Measurements from ENCODE around the gene ASCC3. TPM values are rescaled to one million over a fixed set of nuclear protein-coding genes. Genes with fewer than 3 reads are reported as not detected.

The ASCC3 gene
- total and polyA plus RNA-seq, 2 donors (not counting 3 experiments of a cell fraction or from before 2014, with no cell fraction given): 15.7 to 57.2 TPM

- H3K9me3 ChIP-seq (replicated peaks; ENCODE audit: control insufficient read depth, insufficient read depth, low read length): no peaks in the 10 kb centered on the region
- H3K4me1 ChIP-seq (ENCODE audit: control insufficient read depth, extremely low read depth, insufficient read depth, low read length): no peaks in the 10 kb centered on the region
- H3K27me3 ChIP-seq (ENCODE audit: control insufficient read depth in 2 of 2, insufficient read depth in 2 of 2, low read length in 2 of 2): no peaks in the 10 kb centered on the region
- POLR2A ChIA-PET: no interaction called here
- H4K20me1 ChIP-seq (replicated peaks; ENCODE audit: control insufficient read depth, extremely low read depth, insufficient read depth, low read length): no peaks in the 10 kb centered on the region
- H3K36me3 ChIP-seq (ENCODE audit: control insufficient read depth in 2 of 2, extremely low read depth in 1 of 2, insufficient read depth in 2 of 2, low read length in 2 of 2): no peaks in the 10 kb centered on the region
- CTCF ChIA-PET: interaction anchor here (1.0 to 2.2 kb wide), 3 partner anchors 8 to 12 kb away, joined by 3 to 7 read pairs (median 5); no protein-coding TSS in a partner anchor
- H2AFZ ChIP-seq (ENCODE audit: low read depth, low read length): no peak overlapping the region
- H3K4me3 ChIP-seq (replicated peaks in 1 of 3; ENCODE audit: insufficient read depth in 1 of 3, low read depth in 1 of 3, low read length in 3 of 3): no peak overlapping the region
- no peak for TF ChIP-seq POLR2A (IDR thresholded peaks at IDR 0.05; ENCODE audit: low read depth, low read length)
- TF ChIP-seq, protein P1, sequence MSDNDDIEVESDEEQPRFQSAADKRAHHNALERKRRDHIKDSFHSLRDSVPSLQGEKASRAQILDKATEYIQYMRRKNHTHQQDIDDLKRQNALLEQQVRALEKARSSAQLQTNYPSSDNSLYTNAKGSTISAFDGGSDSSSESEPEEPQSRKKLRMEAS (IDR thresholded peaks at IDR 0.05; ENCODE audit: insufficient read depth, insufficient read length): no peak
- no peaks in the 10 kb centered on the region for H3K79me2 ChIP-seq (ENCODE audit: control insufficient read depth, insufficient read depth, low read length)
- no peak overlapping the region for H3K27ac ChIP-seq (ENCODE audit: insufficient read depth, low read depth, low read length)
- dilution Hi-C loops (cut with MboI; ENCODE audit: extremely low pct_ligation_motif_present, low sequenced_read_pairs) (no loop called here), intact Hi-C loops (cut with micrococcal nuclease) (no loop called here)
- DNase-seq (ENCODE audit: low read depth, low spot score) (no peak), FAIRE-seq (no peak)
- H3K4me2 ChIP-seq (ENCODE audit: insufficient read depth, low read length): no peak overlapping the region
- BruUV-seq (replicated peaks): no TSS peak
- no peak overlapping the region for H3K9ac ChIP-seq (replicated peaks; ENCODE audit: extremely low read depth, insufficient read depth, low read length)
- H3K9me1 ChIP-seq (replicated peaks; ENCODE audit: control insufficient read depth, extremely low read depth, insufficient read depth, low read length): no peaks in the 10 kb centered on the region
Observed at GRCh38 chr6:100701728-100702127, 179.4 kb downstream of the ASCC3 start.

DNA sequence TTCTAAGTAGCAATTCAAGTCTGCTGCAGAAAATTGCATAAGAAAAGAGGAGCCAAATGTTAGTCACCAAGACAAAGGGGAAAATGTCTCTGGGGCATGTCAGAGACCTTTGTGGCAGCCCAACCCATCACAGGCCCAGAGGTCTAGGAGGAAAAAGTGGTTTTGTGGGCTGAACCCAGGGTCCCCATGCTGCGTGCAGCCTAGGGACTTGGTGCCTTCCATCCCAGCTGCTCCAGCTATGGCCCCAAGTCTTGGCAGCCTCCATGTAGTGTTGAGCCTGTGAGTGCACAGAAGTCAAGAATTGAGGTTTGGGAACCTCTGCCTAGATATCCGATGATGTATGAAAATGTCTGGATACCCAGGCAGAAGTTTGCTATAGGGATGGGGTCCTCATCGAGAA, 181.1 kb downstream of the ASCC3 start:
- CTCF ChIA-PET: no interaction called here
- BruUV-seq (replicated peaks): no TSS peak
- no peaks in the 10 kb centered on the region for H3K9me1 ChIP-seq (replicated peaks; ENCODE audit: control insufficient read depth, extremely low read depth, insufficient read depth, low read length)
- no peak overlapping the region for H2AFZ ChIP-seq (ENCODE audit: low read depth, low read length)
- H4K20me1 ChIP-seq (replicated peaks; ENCODE audit: control insufficient read depth, extremely low read depth, insufficient read depth, low read length): no peaks in the 10 kb centered on the region
- POLR2A ChIA-PET: no interaction called here
- intact Hi-C loops (cut with micrococcal nuclease): no loop called here
- H3K9ac ChIP-seq (replicated peaks; ENCODE audit: extremely low read depth, insufficient read depth, low read length): no peak overlapping the region
- no peaks in the 10 kb centered on the region for H3K79me2 ChIP-seq (ENCODE audit: control insufficient read depth, insufficient read depth, low read length)
- no peak for FAIRE-seq
- DNase-seq (ENCODE audit: low read depth, low spot score): no peak
- no peak overlapping the region for H3K27ac ChIP-seq (ENCODE audit: insufficient read depth, low read depth, low read length)
- H3K27me3 ChIP-seq (ENCODE audit: control insufficient read depth in 2 of 2, insufficient read depth in 2 of 2, low read length in 2 of 2): no peaks in the 10 kb centered on the region
- dilution Hi-C loops (cut with MboI; ENCODE audit: extremely low pct_ligation_motif_present, low sequenced_read_pairs): no loop called here
- H3K9me3 ChIP-seq (replicated peaks; ENCODE audit: control insufficient read depth, insufficient read depth, low read length): no peaks in the 10 kb centered on the region
- H3K36me3 ChIP-seq (ENCODE audit: control insufficient read depth in 2 of 2, extremely low read depth in 1 of 2, insufficient read depth in 2 of 2, low read length in 2 of 2): no peaks in the 10 kb centered on the region
- no peak overlapping the region for H3K4me2 ChIP-seq (ENCODE audit: insufficient read depth, low read length)
- no peak for TF ChIP-seq EZH2 (IDR thresholded peaks at IDR 0.05; ENCODE audit: borderline replicate concordance, low read depth, low read length, severe bottlenecking)
- no peak for TF ChIP-seq CTCF (IDR thresholded peaks at IDR 0.05; ENCODE audit: extremely low read depth in 1 of 2, insufficient read depth in 1 of 2, low read depth in 1 of 2, low read length in 2 of 2)
- TF ChIP-seq POLR2A (IDR thresholded peaks at IDR 0.05; ENCODE audit: low read depth, low read length): no peak
- no peak for TF ChIP-seq POLR2AphosphoS5 (IDR thresholded peaks at IDR 0.05; ENCODE audit: insufficient read depth, low read depth, low read length)
- TF ChIP-seq FOS (IDR thresholded peaks at IDR 0.05; ENCODE audit: borderline replicate concordance, insufficient read depth, low read length): no peak
- TF ChIP-seq JUN (IDR thresholded peaks at IDR 0.05; ENCODE audit: borderline replicate concordance, insufficient read depth, insufficient read length, low read depth): no peak
- no peak for TF ChIP-seq GATA2 (IDR thresholded peaks at IDR 0.05; ENCODE audit: insufficient read depth, insufficient read length, low read depth, low read length)
- TF ChIP-seq, protein P1 (IDR thresholded peaks at IDR 0.05; ENCODE audit: insufficient read depth, insufficient read length): no peak
- H3K4me3 ChIP-seq (replicated peaks in 1 of 3; ENCODE audit: insufficient read depth in 1 of 3, low read depth in 1 of 3, low read length in 3 of 3): no peak overlapping the region
- H3K4me1 ChIP-seq (ENCODE audit: control insufficient read depth, extremely low read depth, insufficient read depth, low read length): no peaks in the 10 kb centered on the region
